ENCODE data around the gene SORCS3.

Gene SORCS3

GRCh38 chr10:105284476-105285215, 643.6 kb downstream of the SORCS3 start:
- no peak for DNase-seq

- DNase-seq = no peak
Observed at GRCh38 chr10:105288026-105288425, 646.9 kb downstream of the SORCS3 start.

GRCh38 chr10:105288613-105289012, 647.5 kb downstream of the SORCS3 start:
- no peak for DNase-seq

GRCh38 chr10:105291571-105291970, 650.5 kb downstream of the SORCS3 start:
- DNase-seq = no peak

- no peak for DNase-seq
Observed at GRCh38 chr10:105292236-105292635, 651.1 kb downstream of the SORCS3 start.
